Measurements from ENCODE around the gene DHDH. TPM values are rescaled to one million over a fixed set of nuclear protein-coding genes. Genes with fewer than 3 reads are reported as not detected.

The DHDH gene
- polyA plus RNA-seq, 3 donors: 0.38 TPM; not detected in 2

DNA sequence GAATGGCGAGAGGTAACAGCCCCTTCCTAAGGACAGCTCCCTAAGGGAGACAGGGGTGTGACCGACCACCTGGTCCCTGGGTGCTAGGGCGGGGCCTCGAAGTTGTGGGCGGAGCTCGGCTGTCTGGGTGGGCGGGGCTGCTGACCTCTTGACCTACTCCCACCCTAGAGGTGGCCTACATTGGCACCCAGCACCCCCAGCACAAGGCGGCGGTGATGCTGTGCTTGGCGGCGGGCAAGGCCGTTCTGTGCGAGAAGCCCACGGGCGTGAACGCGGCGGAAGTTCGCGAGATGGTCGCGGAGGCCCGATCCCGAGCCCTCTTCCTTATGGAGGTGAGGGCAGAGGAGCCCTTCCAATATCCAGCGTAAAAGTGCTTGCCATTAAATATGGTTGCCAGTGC is 2.4 kb downstream of the DHDH start:
- Mint-ChIP-seq H3K9me3 (peaks cover 0 to 15% (median 8%) of the 10 kb centered on the region in 7 donors), H3K4me1 (peaks cover 15% of the 10 kb centered on the region), H3K36me3 (no peaks in the 10 kb centered on the region), H3K27ac (no peak overlapping the region), H3K27me3 (ENCODE audit: low read depth in 3 of 3) (peaks cover 35 to 38% (median 37%) of the 10 kb centered on the region in 3 donors), H3K4me3 (no peak overlapping the region)
- DNase-seq: no peak
- Histone ChIP-seq H3K9ac (ENCODE audit: insufficient read depth, low read length, poor library complexity, severe bottlenecking) (no peak overlapping the region), H3K79me2 (ENCODE audit: insufficient read depth, low read length) (no peaks in the 10 kb centered on the region), H4K20me1 (ENCODE audit: insufficient read depth, low read length) (no peaks in the 10 kb centered on the region), H3K9me3 (replicated peaks in 1 of 2; ENCODE audit: control insufficient read depth in 1 of 2, insufficient read depth in 1 of 2, low read length in 2 of 2) (peaks cover under 1 to 5% of the 10 kb centered on the region in 2 donors), H2AFZ (ENCODE audit: insufficient read depth, low read depth, low read length, poor library complexity, severe bottlenecking) (no peak overlapping the region), H3K36me3 (replicated peaks in 1 of 2; ENCODE audit: control insufficient read depth in 1 of 2, insufficient read depth in 2 of 2, low read length in 2 of 2) (no peaks in the 10 kb centered on the region), H3K4me2 (replicated peaks; ENCODE audit: extremely low read depth, low read length, poor library complexity, severe bottlenecking) (no peak overlapping the region), H3K4me1 (ENCODE audit: control insufficient read depth in 1 of 2, insufficient read depth in 2 of 2, low read length in 2 of 2) (peaks cover 7 to 17% of the 10 kb centered on the region in 2 donors), H3K4me3 (replicated peaks in 1 of 3; ENCODE audit: low read depth in 2 of 3, low read length in 3 of 3) (no peak overlapping the region), H3K27ac (ENCODE audit: low read depth in 1 of 2, low read length in 2 of 2) (no peak overlapping the region), H3K27me3 (ENCODE audit: control insufficient read depth in 2 of 2, insufficient read depth in 2 of 2, low read length in 2 of 2) (peaks cover 10 to 24% of the 10 kb centered on the region in 2 donors)
- TF ChIP-seq, protein P1, sequence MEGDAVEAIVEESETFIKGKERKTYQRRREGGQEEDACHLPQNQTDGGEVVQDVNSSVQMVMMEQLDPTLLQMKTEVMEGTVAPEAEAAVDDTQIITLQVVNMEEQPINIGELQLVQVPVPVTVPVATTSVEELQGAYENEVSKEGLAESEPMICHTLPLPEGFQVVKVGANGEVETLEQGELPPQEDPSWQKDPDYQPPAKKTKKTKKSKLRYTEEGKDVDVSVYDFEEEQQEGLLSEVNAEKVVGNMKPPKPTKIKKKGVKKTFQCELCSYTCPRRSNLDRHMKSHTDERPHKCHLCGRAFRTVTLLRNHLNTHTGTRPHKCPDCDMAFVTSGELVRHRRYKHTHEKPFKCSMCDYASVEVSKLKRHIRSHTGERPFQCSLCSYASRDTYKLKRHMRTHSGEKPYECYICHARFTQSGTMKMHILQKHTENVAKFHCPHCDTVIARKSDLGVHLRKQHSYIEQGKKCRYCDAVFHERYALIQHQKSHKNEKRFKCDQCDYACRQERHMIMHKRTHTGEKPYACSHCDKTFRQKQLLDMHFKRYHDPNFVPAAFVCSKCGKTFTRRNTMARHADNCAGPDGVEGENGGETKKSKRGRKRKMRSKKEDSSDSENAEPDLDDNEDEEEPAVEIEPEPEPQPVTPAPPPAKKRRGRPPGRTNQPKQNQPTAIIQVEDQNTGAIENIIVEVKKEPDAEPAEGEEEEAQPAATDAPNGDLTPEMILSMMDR (IDR thresholded peaks at IDR 0.05): no peak
- intact Hi-C loops (cut with micrococcal nuclease): no loop called here
- 93% methylated on average over 16 of the region's 25 CpGs for WGBS (ENCODE audit: insufficient coverage)

- 88% methylated on average over 2 of the region's 7 CpGs for WGBS (ENCODE audit: insufficient coverage)
- Histone ChIP-seq H3K79me2 (ENCODE audit: insufficient read depth, low read length) (no peaks in the 10 kb centered on the region), H3K27ac (ENCODE audit: low read depth in 1 of 2, low read length in 2 of 2) (no peak overlapping the region), H3K4me3 (replicated peaks in 1 of 3; ENCODE audit: low read depth in 2 of 3, low read length in 3 of 3) (no peak overlapping the region), H2AFZ (ENCODE audit: insufficient read depth, low read depth, low read length, poor library complexity, severe bottlenecking) (no peak overlapping the region), H3K9me3 (replicated peaks in 1 of 2; ENCODE audit: control insufficient read depth in 1 of 2, insufficient read depth in 1 of 2, low read length in 2 of 2) (peaks cover 4 to 11% of the 10 kb centered on the region in 2 donors), H3K9ac (ENCODE audit: insufficient read depth, low read length, poor library complexity, severe bottlenecking) (no peak overlapping the region), H3K4me1 (ENCODE audit: control insufficient read depth in 1 of 2, insufficient read depth in 2 of 2, low read length in 2 of 2) (peaks cover 6 to 14% of the 10 kb centered on the region in 2 donors), H3K4me2 (replicated peaks; ENCODE audit: extremely low read depth, low read length, poor library complexity, severe bottlenecking) (no peak overlapping the region), H3K27me3 (ENCODE audit: control insufficient read depth in 2 of 2, insufficient read depth in 2 of 2, low read length in 2 of 2) (peaks cover 3 to 12% of the 10 kb centered on the region in 2 donors), H3K36me3 (replicated peaks in 1 of 2; ENCODE audit: control insufficient read depth in 1 of 2, insufficient read depth in 2 of 2, low read length in 2 of 2) (no peaks in the 10 kb centered on the region), H4K20me1 (ENCODE audit: insufficient read depth, low read length) (no peaks in the 10 kb centered on the region)
- no peak for DNase-seq
- Mint-ChIP-seq H3K4me3 (no peak overlapping the region), H3K27me3 (ENCODE audit: low read depth in 3 of 3) (peaks cover 18 to 22% (median 20%) of the 10 kb centered on the region in 3 donors), H3K9me3 (peaks cover 0 to 22% (median 14%) of the 10 kb centered on the region in 7 donors), H3K36me3 (no peaks in the 10 kb centered on the region), H3K4me1 (peaks cover 11% of the 10 kb centered on the region), H3K27ac (no peak overlapping the region)
- intact Hi-C loops (cut with micrococcal nuclease): no loop called here
- TF ChIP-seq, protein P1 (IDR thresholded peaks at IDR 0.05): no peak
Measured at GRCh38 chr19:48938256-48938655, 4.8 kb downstream of the DHDH start.

All from CD14-positive monocyte (primary cell).